Measurements from ENCODE around the gene SLC17A9.

DNA sequence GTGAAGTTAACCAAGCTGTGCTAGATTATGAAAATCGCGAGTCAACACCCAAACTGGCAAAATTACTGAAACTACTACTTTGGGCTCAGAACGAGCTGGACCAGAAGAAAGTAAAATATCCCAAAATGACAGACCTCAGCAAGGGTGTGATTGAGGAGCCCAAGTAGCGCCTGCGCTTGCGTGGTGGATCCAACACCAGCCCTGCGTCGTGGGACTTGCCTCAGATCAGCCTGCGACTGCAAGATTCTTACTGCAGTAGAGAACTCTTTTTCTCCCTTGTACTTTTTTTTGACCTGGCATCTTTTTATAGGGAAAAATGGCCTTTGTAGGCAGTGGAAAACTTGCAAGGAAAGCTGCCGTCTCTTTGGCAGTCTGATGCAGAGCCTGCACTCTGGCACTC lies 7.8 kb upstream of the SLC17A9 start:
- no peak for TF ChIP-seq POLR2A (IDR thresholded peaks at IDR 0.05)
- TF ChIP-seq, protein P1, sequence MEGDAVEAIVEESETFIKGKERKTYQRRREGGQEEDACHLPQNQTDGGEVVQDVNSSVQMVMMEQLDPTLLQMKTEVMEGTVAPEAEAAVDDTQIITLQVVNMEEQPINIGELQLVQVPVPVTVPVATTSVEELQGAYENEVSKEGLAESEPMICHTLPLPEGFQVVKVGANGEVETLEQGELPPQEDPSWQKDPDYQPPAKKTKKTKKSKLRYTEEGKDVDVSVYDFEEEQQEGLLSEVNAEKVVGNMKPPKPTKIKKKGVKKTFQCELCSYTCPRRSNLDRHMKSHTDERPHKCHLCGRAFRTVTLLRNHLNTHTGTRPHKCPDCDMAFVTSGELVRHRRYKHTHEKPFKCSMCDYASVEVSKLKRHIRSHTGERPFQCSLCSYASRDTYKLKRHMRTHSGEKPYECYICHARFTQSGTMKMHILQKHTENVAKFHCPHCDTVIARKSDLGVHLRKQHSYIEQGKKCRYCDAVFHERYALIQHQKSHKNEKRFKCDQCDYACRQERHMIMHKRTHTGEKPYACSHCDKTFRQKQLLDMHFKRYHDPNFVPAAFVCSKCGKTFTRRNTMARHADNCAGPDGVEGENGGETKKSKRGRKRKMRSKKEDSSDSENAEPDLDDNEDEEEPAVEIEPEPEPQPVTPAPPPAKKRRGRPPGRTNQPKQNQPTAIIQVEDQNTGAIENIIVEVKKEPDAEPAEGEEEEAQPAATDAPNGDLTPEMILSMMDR (IDR thresholded peaks at IDR 0.05) = no peak

Data from heart left ventricle (tissue), 13 donors.